Breast epithelium (tissue), 3 donors: ENCODE measurements around the gene STIP1.

Experiments
- POLR2A ChIP-seq: fragments of 450-650 bp; IDR thresholded peaks from one replicate; pipeline ENCODE4 v1.6.1; 2016; ENCODE audit warnings: antibody characterized with exemption, mild to moderate bottlenecking, moderate library complexity
- TF ChIP-seq, protein P1 (sequence below), 3 donors: fragments of 450-650 bp; IDR thresholded peaks; one replicate each; pipeline ENCODE4 v1.5.1; 2016 to 2017; ENCODE audit warnings: antibody characterized with exemption in 3 of 3, mild to moderate bottlenecking in 3 of 3, moderate library complexity in 3 of 3

DNA sequence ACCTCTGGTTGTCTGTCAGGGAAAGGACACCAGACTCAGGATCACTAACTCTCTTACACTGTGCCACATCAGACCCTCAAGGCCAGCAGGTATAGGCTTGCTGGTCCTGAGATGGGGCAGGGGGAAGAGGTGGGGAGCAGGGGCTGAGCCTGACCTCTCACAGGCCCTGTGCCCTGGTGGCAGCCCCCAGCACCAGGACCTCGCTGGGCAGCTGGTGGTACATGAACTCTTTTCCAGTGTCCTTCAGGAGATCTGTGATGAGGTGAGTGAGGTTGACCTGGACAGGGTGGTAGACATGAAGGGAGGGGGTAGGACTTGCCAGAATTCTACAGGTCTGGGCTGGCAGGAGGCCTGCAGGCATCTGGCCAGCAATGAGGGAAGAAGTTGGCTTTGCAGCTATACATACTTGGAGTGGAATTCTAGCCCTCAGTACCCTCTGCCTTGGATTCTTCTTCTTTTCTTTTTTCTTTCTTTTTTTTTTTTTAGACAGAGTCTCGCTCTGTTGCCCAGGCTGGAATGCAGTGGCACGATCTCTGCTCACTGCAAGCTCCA is 41.5 kb downstream of the STIP1 start:
- TF ChIP-seq, protein P1, sequence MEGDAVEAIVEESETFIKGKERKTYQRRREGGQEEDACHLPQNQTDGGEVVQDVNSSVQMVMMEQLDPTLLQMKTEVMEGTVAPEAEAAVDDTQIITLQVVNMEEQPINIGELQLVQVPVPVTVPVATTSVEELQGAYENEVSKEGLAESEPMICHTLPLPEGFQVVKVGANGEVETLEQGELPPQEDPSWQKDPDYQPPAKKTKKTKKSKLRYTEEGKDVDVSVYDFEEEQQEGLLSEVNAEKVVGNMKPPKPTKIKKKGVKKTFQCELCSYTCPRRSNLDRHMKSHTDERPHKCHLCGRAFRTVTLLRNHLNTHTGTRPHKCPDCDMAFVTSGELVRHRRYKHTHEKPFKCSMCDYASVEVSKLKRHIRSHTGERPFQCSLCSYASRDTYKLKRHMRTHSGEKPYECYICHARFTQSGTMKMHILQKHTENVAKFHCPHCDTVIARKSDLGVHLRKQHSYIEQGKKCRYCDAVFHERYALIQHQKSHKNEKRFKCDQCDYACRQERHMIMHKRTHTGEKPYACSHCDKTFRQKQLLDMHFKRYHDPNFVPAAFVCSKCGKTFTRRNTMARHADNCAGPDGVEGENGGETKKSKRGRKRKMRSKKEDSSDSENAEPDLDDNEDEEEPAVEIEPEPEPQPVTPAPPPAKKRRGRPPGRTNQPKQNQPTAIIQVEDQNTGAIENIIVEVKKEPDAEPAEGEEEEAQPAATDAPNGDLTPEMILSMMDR (IDR thresholded peaks at IDR 0.05): no peak
- TF ChIP-seq POLR2A: no peak
